Measurements from ENCODE around the gene GGCX. TPM values are rescaled to one million over a fixed set of nuclear protein-coding genes. Genes with fewer than 3 reads are reported as not detected.

The GGCX gene
- total RNA-seq, 2 donors from 2014 or later, result 17.8 to 52.7 TPM

- intact Hi-C loops (cut with DNase I), result no loop called here
- H3K27me3 ChIP-seq (replicated peaks; ENCODE audit: insufficient read depth), result no peaks in the 10 kb centered on the region
- H3K36me3 ChIP-seq, result no peaks in the 10 kb centered on the region
- peaks cover 8% of the 10 kb centered on the region for H3K4me1 ChIP-seq (replicated peaks)
- no peak for DNase-seq (ENCODE audit: low spot score)
- H3K9me3 ChIP-seq, result no peaks in the 10 kb centered on the region
- WGBS, result 46% methylated on average over 7 of the region's 7 CpGs
- no peak overlapping the region for H3K4me3 ChIP-seq
- H3K27ac ChIP-seq, result peak overlapping the region; percentile 45 to 49
- TF ChIP-seq CTCF (IDR thresholded peaks at IDR 0.05) (no peak), POLR2A (IDR thresholded peaks at IDR 0.05) (no peak), POLR2AphosphoS5 (IDR thresholded peaks at IDR 0.05) (no peak)
Measured at GRCh38 chr2:85589982-85590791, 28.9 kb upstream of the GGCX start.

- TF ChIP-seq POLR2AphosphoS5 (IDR thresholded peaks at IDR 0.05), result no peak
- no peak for TF ChIP-seq POLR2A (IDR thresholded peaks at IDR 0.05)
- TF ChIP-seq CTCF (IDR thresholded peaks at IDR 0.05), result no peak
- no peaks in the 10 kb centered on the region for H3K36me3 ChIP-seq
- H3K9me3 ChIP-seq, result no peaks in the 10 kb centered on the region
- H3K27ac ChIP-seq, result peak overlapping the region; percentile 45 to 49
- peaks cover 3% of the 10 kb centered on the region for H3K4me1 ChIP-seq (replicated peaks)
- intact Hi-C loops (cut with DNase I), result no loop called here
- H3K4me3 ChIP-seq, result no peak overlapping the region
- no peaks in the 10 kb centered on the region for H3K27me3 ChIP-seq (replicated peaks; ENCODE audit: insufficient read depth)
- 68% methylated on average over 4 of the region's 4 CpGs for WGBS
- DNase-seq (ENCODE audit: low spot score), result no peak
Measured at GRCh38 chr2:85589181-85589580, 27.9 kb upstream of the GGCX start.

- Histone ChIP-seq H3K27ac (peak overlapping the region; percentile 45 to 49), H3K4me1 (replicated peaks) (peaks cover 8% of the 10 kb centered on the region), H3K27me3 (replicated peaks; ENCODE audit: insufficient read depth) (no peaks in the 10 kb centered on the region), H3K9me3 (no peaks in the 10 kb centered on the region), H3K36me3 (no peaks in the 10 kb centered on the region), H3K4me3 (no peak overlapping the region)
- DNase-seq (ENCODE audit: low spot score), result no peak
- WGBS, result 80% methylated on average over 4 of the region's 4 CpGs
- TF ChIP-seq POLR2AphosphoS5 (IDR thresholded peaks at IDR 0.05) (no peak), CTCF (IDR thresholded peaks at IDR 0.05) (no peak), POLR2A (IDR thresholded peaks at IDR 0.05) (no peak)
- intact Hi-C loops (cut with DNase I), result no loop called here
Measured at GRCh38 chr2:85588645-85589044, 27.4 kb upstream of the GGCX start.

GRCh38 chr2:85588236-85588635, 26.9 kb upstream of the GGCX start:
- no peak for TF ChIP-seq POLR2AphosphoS5 (IDR thresholded peaks at IDR 0.05)
- TF ChIP-seq CTCF (IDR thresholded peaks at IDR 0.05), result no peak
- TF ChIP-seq POLR2A (IDR thresholded peaks at IDR 0.05), result no peak
- Histone ChIP-seq H3K4me1 (replicated peaks) (peaks cover 9% of the 10 kb centered on the region), H3K9me3 (no peaks in the 10 kb centered on the region), H3K36me3 (no peaks in the 10 kb centered on the region), H3K4me3 (no peak overlapping the region), H3K27ac (peak overlapping the region; percentile 45 to 49), H3K27me3 (replicated peaks; ENCODE audit: insufficient read depth) (no peaks in the 10 kb centered on the region)
- intact Hi-C loops (cut with DNase I), result no loop called here
- DNase-seq (ENCODE audit: low spot score), result no peak
- WGBS, result 81% methylated on average over 4 of the region's 4 CpGs

- WGBS, result 75% methylated on average over 1 of the region's 1 CpG
- Histone ChIP-seq H3K4me3 (no peak overlapping the region), H3K36me3 (no peaks in the 10 kb centered on the region), H3K9me3 (no peaks in the 10 kb centered on the region), H3K27ac (peak overlapping the region; percentile 76 to 86), H3K4me1 (replicated peaks) (peaks cover 9% of the 10 kb centered on the region), H3K27me3 (replicated peaks; ENCODE audit: insufficient read depth) (no peaks in the 10 kb centered on the region)
- no peak for DNase-seq (ENCODE audit: low spot score)
- intact Hi-C loops (cut with DNase I), result no loop called here
- no peak for TF ChIP-seq CTCF (IDR thresholded peaks at IDR 0.05)
Measured at GRCh38 chr2:85585781-85586105, 24.4 kb upstream of the GGCX start.

Data from prostate gland (tissue), 2 donors.